GM12875 (cell line): Measurements from ENCODE around the gene ZNF311.
A peak's percentile ranks its signal among the peaks of the same experiment; 100 is the strongest.

Source experiments
- H3K4me3 ChIP-seq: one replicate; pipeline ENCODE4 v1.5.1; 2011; ENCODE audit warnings: low read depth, low read length, control low read depth
- TF ChIP-seq, protein P1 (sequence below): IDR thresholded peaks from 2 replicates; pipeline ENCODE4 v1.5.1; 2011; ENCODE audit warnings: low read depth, mild to moderate bottlenecking, control low read depth, inconsistent platforms, low read length, moderate library complexity, borderline replicate concordance; ENCODE audit not compliant: insufficient read depth

ZNF311 gene

DNA sequence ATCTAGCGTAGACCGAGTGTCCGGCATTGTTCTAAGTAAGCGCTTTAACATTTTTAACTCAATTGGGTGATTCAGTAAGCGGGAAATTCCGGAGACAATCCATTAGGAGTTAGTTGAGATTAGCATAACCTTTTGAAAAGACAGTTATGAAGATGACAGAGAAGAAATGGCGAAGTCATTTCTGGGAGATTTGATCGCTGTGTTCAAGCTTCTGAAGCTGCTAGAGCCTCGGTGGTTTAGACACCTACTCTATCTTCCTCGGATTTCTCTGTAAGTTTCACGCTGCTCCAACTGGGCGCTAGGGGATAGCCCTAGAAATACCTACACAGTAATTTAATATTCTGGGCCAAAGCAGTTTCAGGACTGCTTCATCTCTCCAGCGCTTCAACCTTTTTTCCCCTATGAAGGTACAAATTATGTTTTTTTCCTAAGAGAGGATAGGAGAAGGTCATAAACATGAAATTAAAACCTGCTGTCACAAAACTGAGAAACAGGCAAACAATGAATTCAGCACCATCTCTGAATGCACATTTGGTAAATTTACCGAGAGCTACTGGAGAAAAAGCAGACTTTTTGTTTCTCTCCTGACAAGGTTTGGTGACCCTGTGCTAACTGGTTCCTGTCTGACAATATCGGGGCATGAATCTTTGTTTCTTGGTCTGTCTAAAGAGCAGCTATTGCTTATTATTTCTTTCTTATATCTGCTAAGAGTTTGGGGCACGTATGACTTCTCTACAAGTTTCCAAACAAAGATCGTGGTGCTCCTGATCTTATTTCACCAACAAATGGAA is 22.4 kb downstream of the ZNF311 start:
- TF ChIP-seq, protein P1, sequence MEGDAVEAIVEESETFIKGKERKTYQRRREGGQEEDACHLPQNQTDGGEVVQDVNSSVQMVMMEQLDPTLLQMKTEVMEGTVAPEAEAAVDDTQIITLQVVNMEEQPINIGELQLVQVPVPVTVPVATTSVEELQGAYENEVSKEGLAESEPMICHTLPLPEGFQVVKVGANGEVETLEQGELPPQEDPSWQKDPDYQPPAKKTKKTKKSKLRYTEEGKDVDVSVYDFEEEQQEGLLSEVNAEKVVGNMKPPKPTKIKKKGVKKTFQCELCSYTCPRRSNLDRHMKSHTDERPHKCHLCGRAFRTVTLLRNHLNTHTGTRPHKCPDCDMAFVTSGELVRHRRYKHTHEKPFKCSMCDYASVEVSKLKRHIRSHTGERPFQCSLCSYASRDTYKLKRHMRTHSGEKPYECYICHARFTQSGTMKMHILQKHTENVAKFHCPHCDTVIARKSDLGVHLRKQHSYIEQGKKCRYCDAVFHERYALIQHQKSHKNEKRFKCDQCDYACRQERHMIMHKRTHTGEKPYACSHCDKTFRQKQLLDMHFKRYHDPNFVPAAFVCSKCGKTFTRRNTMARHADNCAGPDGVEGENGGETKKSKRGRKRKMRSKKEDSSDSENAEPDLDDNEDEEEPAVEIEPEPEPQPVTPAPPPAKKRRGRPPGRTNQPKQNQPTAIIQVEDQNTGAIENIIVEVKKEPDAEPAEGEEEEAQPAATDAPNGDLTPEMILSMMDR, result no peak
- H3K4me3 ChIP-seq, result peak overlapping the region; percentile 29

DNA sequence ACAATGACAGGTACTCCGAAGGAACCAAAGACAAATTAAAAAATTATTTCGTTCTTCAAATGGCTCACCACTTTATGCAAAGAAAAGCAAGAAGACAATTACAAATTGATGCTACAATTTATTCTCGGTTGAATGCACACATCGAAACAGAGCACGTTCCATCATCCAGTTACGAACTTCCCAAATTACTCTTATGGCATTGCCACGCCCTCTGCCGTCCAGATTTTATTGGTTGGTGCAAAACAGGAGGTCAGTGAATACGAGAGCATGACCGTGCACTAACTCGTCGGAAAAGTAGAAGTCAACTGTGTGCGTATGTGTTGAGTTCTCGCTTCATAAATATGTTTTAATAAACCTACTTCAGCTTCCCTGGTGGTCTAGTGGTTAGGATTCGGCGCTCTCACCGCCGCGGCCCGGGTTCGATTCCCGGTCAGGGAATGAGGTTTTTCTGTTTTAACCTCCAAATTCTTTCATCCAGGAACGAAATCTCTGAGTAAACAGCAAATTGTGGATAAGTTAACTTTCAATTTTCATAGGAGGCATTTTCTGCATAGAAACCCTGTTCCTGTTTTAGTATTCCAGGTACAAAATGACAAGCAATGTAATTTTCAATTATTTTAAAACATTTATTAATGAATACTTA is 23.2 kb downstream of the ZNF311 start:
- peak overlapping the region; percentile 42 for H3K4me3 ChIP-seq
- TF ChIP-seq, protein P1, result no peak

DNA sequence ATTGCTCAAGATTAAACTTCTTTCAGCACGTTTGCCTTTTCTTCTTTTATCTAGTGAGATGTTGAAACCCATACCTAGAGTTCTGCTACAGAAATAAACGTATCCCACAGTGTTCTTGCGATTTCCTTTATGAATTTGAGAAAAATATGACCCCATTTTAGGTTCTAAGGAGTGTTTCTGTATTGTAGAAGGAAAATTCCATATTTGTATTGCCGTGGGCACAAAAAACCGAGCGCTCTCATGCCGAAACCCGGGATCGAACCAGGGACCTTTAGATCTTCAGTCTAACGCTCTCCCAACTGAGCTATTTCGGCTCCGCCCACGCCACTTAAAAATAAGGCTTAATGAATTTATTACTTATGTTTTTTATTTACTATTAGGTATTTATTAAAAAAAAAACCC is 23.7 kb downstream of the ZNF311 start:
- peak overlapping the region; percentile 42 for H3K4me3 ChIP-seq
- TF ChIP-seq, protein P1, result no peak

DNA sequence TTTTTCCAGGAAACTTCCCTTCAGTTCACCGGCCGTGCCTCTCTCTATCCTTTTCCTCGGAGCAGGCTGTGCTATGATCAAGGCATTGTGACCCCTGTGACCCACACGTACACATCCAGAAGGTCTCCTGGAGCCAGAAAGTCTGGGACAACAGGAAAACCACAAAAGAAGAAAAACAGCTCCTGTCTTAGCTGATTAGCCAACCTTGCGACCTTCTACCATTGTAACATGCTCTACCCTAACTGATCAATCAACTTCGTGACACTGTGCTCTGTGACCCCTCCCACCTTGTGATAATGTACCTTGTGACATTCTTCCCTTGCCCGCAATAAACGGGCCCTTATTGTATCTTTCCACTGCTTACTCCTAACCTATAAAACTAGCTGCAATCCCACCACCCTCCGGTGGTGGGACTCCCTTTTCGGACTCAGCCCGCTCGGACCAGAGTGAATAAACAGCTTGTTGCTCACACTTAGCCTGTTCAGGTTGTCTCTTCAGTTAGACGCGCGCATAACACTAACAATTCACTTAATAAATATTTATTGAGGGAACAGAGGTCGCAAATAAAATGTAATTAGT is 24.2 kb downstream of the ZNF311 start:
- peak overlapping the region; percentile 36 for H3K4me3 ChIP-seq
- TF ChIP-seq, protein P1, result peak; percentile 29; the same call in 1 of the 2 replicates

DNA sequence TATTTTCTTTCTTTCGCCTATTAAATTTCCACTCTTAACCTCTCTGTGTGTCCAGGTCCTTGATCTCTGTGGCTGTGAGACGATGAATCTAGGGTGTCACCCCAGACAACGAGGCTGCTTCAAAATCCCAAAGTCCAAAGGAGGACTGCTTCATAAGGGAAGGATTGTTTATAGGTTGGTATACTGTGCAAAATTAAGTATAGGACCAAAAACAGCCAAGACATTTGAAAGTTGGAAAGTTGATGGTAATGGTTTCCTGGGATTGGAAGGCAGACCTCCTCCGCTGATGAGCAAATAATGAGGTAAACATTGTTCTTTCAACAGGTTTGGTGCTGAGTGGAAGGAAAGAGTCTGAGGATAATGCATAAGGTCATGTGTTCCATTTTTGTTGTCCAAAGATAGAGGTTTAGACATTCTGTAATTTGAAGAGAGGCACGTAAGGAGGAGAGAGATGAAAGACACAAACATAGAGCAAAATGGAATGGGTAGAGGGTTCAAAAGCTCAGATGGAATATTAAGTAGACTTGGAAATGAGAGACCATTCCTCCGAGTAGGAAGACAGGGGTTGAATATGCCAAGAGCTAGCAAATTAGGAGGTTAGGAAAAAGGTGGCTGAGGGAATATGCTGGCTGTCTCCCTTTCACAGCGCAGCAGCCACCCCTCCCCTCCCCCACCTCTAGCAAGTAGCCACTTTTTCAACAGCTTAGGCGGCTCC is 24.8 kb downstream of the ZNF311 start:
- H3K4me3 ChIP-seq, result peak overlapping the region; percentile 36
- TF ChIP-seq, protein P1, result no peak

DNA sequence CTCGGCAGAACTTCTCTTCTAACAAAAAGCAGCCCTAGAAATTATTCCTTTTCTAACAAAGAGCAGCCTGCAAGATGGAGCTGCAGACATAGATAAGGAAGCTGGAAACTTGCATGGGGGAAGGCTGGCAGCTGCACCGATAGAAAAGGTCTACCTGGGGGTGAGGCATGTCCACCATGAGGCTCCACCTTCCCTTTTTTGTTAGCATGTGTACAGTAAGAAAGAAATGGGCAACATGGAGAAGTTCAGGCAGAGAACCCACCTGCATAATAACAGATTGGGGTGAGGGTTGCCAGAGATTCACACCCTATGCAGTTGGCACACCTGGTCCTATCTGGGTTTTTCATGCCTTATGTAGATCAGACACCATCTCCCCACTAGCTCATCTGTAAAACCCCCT is 25.4 kb downstream of the ZNF311 start:
- H3K4me3 ChIP-seq, result no peak overlapping the region
- TF ChIP-seq, protein P1, result no peak
